HG02763 (cell line): ENCODE results near the gene E4F1.

Experiments
- ATAC-seq: cut with Tn5 transposase; IDR thresholded peaks from one replicate; pipeline ENCODE4 v1.9.1; 2021; ENCODE audit warnings: mild to moderate bottlenecking, moderate library complexity; ENCODE audit not compliant: unreplicated experiment

E4F1 gene

GRCh38 chr16:2228161-2228824 is 4.9 kb downstream of the E4F1 start:
- no peak for ATAC-seq

DNA sequence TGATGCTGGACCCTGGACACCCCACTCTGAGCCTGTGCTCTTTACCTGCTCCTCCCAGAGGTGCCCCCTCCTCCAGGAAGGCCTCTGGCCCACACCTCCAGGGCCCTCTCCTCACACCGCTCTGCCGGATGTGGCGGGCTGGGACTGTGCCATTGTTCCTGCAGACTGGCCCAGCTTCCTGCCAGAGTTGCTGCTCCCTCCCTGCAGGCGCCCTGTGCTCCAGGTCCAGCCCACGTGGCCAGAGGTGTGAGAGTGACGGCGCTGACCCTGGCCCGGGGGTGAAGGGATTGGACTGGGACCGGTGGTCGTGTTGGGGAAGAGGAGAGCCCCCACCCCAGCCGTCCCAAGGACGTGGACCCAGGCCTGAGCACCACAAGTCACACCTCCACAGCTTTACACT is 5.7 kb downstream of the E4F1 start:
- no peak for ATAC-seq

GRCh38 chr16:2229632-2230250 is 6.3 kb downstream of the E4F1 start:
- no peak for ATAC-seq

DNA sequence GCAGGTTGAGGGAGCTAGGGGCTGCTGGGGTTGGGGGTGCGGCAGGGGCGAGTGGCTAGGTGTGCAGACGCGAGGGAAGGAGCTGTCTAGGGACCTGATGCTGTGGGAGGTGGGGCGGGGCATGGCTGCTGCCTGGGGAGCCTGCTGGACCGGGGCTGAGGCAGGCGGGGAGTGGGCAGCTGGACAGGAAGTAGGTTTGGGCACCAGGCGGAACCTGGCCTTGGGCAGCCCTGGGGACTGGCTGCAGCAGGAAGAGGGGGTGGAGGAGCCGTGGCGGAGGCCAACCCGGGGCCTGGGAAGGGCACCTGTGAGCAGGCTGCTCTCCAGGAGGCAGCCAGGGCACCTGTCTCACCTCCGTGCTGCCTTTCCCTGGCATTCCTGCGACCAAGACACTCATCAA is 7.0 kb downstream of the E4F1 start:
- no peak for ATAC-seq

DNA sequence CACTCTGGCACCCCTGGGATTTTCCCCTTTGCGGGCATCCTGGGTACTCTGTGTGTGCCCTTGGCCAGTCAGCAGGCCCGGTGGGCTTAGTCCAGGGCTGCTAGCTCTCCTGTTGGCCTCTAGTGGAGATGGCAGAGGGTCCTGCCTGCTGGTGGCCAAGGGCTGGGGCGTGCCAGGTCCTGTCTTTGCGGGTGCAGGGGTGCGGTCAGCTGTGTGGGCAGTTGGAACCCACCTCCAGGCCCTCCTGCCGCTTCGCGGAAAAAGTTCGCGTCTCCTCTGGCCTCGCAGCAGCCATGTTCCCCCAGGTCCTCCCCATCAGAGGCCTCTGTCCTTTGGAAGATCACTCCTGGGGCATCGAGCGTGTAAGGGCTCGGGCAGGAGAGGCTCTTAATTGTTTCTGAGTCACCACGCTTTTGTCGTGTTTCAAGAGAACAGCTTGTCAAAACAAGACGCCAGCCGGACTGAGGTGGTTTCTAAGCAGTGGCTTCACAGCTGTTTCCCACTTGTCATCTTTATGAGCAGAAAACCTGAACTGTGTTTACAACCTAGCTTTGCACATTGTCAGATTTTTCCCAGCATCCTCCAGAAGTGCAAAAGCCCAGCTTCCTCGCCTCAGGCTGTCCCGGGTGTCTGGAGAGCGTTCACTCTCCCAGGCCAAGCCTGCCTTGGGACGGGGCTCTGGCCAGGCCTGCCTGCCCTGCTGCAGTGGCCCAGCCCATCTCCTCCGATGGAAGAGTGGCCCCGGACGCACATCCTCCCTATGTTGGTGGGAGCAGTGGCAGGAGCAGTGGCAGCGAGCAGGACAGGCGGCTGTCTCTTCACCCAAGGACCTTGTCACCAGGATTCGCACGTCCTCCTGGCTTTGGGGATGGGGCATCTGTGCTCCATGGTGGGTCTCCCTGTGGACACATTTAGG is 7.9 kb downstream of the E4F1 start:
- ATAC-seq = no peak

GRCh38 chr16:2232094-2232990 is 9.0 kb downstream of the E4F1 start:
- no peak for ATAC-seq

DNA sequence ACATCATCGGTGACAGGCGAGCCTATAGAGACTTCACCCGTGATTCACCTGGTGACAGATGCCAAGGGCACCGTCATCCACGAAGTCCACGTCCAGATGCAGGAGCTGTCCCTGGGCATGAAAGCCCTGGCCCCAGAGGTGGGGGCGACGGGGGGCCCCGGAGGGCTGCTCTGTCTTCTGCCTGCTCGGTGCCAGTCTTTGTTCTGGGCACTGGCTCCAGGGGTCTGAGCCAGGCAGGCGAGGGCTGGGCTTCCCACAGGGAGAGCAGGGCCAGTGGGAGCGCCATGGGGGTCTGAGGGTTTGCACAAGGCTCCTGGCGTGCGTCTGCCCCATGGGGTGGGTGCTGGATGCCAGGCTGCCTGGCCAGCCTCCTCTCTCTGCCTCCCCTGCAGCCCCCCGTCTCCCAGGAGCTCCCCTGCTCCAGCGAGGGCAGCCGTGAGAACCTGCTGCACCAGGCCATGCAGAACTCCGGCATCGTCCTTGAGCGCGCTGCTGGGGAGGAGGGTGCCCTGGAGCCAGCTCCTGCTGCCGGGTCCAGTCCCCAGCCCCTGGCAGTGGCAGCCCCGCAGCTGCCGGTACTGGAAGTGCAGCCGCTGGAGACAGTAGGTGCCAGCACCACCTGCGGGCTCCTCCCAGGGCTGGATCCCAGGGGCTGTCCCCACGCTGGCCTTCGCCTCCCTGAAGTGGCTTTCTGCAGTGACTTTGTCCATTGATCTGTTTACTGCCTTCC is 9.8 kb downstream of the E4F1 start:
- no peak for ATAC-seq

GRCh38 chr16:2233872-2234812 is 10.8 kb downstream of the E4F1 start:
- no peak for ATAC-seq

DNA sequence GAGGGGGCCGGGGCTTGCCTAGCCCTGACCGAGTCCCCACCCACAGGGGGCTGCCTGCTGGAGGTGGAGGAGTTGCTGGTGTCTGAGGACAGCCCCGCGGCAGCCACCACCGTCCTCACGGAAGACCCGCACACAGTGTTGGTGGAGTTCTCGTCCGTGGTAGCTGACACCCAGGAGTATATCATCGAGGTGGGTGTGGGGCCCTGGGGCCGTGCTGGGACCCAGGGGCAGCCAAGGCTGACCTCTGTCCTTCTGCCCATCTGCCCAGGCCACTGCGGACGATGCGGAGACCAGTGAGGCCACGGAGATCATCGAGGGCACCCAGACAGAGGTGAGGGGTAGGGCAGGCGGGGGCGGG is 11.4 kb downstream of the E4F1 start:
- no peak for ATAC-seq

DNA sequence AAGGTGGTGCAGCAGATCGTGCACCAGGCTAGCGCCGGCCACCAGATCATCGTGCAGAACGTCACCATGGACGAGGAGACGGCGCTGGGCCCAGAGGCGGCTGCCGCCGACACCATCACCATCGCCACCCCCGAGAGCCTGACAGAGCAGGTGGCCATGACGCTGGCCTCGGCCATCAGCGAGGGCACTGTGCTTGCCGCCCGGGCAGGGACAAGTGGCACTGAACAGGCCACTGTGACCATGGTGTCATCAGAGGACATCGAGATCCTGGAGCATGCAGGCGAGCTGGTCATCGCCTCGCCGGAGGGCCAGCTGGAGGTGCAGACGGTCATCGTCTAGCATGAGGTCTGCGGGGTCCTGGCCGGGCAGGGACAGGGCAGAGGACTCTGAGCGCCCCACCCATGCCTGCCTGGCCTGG is 11.9 kb downstream of the E4F1 start:
- ATAC-seq = no peak

DNA sequence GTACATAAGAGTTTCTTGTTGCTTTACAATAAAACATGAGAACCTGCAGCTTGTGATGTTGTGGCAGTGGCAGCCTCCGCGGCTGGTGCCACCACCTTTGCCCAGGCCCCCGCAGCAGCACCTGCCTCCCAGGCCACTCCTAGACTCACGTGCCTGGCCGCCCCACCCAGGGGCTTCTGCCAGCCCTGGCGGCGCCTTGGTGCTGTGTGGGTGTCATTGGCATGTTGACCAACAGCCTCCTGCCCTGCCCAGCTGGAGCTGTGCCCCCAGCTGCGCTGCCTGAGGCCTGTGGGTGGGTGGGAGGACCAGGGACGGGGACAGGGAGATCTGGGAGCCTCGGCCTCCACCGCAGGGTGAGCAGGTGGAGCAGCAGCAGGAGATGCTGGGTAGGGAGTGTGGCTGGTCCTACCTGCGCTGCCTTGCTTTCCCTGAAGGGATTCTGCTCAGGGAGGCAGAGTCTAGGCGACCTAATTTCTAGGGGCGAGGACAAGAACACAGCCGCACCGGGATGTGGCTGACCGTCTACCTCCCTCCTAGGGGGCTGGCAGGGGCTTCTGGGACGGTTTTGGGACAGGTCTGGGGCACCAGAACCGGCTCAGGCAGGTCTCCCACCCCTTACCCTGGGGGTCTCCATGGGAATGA is 12.4 kb downstream of the E4F1 start:
- ATAC-seq = no peak

DNA sequence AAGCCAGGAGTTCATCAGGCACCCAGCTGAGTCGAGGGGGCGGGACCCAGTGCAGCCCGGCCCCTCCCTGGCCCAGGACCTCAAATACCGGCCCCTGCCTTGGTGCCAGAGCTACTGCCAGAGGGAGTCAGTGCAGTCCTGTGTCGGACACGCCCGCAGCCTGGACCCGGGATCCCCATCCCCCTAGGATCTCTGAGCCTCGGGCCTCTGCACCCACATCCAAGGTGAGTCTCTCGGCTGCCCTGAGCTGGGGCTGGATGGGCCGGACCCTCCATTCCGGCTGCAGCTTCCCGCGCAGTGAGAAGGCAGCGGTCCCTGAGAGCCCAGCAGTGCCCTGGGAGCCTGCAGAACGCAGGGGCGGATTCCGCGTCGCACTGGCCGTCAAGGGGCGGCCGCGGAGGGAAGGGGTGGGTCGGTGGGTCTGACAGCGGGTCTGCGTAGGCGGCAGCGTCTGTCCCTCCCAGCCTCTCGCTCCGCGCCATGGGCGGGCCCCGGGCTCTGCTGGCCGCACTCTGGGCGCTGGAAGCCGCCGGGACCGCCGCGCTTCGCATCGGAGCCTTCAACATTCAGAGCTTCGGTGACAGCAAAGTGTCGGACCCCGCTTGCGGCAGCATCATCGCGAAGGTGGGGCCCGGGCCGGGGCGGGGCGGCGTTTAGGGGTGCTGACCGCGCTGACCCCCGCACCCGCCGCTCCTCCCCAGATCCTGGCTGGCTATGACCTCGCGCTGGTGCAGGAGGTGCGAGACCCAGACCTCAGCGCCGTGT is 13.1 kb downstream of the E4F1 start, which contains the start of gene DNASE1L2:
Gene DNASE1L2, plus strand, starts transcription at position 108 of the 765 bp plus-strand sequence. Its CDS starts 373 bp downstream, at position 481.
- ATAC-seq = no peak

DNA sequence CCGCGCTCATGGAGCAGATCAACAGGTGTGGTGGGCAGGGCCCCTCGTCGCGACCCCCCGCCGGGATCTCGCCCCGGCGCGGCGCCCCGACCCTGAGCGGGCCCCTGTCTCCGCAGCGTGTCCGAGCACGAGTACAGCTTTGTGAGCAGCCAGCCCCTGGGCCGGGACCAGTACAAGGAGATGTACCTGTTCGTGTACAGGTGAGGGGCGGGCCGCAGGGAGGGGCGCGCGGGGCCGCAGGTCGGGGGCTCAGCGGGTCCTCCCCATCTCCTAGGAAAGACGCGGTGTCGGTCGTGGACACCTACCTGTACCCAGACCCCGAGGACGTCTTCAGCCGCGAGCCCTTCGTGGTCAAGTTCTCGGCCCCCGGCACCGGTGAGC is 13.7 kb downstream of the E4F1 start:
- no peak for ATAC-seq

DNA sequence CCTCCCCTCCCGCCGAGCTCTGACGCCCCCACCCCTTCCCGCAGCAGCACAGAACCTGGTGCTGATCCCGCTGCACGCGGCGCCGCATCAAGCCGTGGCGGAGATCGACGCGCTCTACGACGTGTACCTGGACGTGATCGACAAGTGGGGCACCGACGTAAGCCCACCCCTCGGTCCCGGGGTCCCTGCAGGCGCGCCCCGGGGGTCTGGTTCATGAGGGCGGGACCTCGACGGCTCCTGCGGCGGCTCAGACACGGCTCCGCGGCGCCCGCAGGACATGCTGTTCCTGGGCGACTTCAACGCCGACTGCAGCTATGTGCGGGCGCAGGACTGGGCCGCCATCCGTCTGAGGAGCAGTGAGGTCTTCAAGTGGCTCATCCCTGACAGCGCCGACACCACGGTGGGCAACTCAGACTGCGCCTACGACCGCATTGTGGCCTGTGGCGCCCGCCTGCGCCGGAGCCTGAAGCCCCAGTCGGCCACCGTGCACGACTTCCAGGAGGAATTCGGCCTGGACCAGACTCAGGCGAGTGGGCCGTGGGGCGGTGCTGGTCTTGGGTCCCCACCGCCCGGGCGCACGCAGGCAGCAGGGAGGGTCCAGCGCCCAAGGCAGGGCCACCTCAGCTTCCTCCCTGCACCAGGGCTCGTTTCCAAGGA is 14.2 kb downstream of the E4F1 start:
- no peak for ATAC-seq

- ATAC-seq = no peak
Measured at GRCh38 chr16:2238150-2238837, 14.9 kb downstream of the E4F1 start.

- ATAC-seq = no peak
Measured at GRCh38 chr16:2238838-2239675, 15.7 kb downstream of the E4F1 start.
